OCI-LY3 (cell line): Measurements from ENCODE around the gene PTGES3L.

ENCODE experiments used
- EZH2phosphoT487 ChIP-seq: fragments of 200-600 bp; shearing (Covaris generic); IDR thresholded peaks from 2 replicates; pipeline ENCODE4 v1.6.1; 2018; ENCODE audit warnings: antibody characterized with exemption, mixed run types, low read depth
- TF ChIP-seq, protein P1 (sequence below): fragments of 200-600, 300-600 bp; sonication (generic); IDR thresholded peaks from 2 replicates; pipeline ENCODE4 v1.5.1; 2014; ENCODE audit warnings: antibody characterized with exemption, low read length, low read depth

DNA sequence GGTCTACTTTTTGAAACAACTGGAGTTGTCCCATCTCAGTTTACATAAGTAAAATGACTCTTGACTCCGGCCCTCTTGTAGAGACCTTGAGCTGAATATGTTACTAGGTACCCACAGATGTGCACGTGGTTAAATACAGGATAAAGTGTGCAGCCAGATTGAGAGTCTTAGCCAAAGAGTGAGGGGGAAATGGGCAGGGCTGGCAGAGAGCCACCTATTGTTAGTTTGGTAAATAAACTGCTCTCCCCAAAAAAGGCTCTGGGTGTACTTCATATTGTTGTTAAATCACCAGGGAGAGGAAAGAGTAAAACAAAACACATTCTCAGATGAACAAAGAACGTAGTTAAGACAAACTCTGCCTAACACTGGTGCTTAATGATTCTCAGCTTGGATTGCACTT, 59.0 kb downstream of the PTGES3L start:
- TF ChIP-seq, protein P1, sequence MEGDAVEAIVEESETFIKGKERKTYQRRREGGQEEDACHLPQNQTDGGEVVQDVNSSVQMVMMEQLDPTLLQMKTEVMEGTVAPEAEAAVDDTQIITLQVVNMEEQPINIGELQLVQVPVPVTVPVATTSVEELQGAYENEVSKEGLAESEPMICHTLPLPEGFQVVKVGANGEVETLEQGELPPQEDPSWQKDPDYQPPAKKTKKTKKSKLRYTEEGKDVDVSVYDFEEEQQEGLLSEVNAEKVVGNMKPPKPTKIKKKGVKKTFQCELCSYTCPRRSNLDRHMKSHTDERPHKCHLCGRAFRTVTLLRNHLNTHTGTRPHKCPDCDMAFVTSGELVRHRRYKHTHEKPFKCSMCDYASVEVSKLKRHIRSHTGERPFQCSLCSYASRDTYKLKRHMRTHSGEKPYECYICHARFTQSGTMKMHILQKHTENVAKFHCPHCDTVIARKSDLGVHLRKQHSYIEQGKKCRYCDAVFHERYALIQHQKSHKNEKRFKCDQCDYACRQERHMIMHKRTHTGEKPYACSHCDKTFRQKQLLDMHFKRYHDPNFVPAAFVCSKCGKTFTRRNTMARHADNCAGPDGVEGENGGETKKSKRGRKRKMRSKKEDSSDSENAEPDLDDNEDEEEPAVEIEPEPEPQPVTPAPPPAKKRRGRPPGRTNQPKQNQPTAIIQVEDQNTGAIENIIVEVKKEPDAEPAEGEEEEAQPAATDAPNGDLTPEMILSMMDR = no peak
- no peak for TF ChIP-seq EZH2phosphoT487
